PC-3 (cell line): ENCODE data around the gene ABHD12B. TPM values are rescaled to one million over a fixed set of nuclear protein-coding genes. Genes with fewer than 3 reads are reported as not detected.

Source experiments
- ATAC-seq: fragments of 200-7000 bp; cut with Tn5 transposase; 2 replicates; pipeline ENCODE4 v1.9.1; 2020; ENCODE audit warnings: mild to moderate bottlenecking, moderate library complexity
- BruUV-seq: library from RNA; stranded (reverse); fragments of 400-500 nt; replicated peaks from 2 replicates; lab custom pipeline; 2021; lab: Mats Ljungman, UMichigan
- CTCF ChIA-PET: fragments of 300-600 bp; sonication (Branson Sonifier 250); formaldehyde crosslinking; loops from one replicate; lab custom pipeline; 2022; ENCODE audit warnings: antibody characterized with exemption; lab: Charles Lee
- POLR2A ChIA-PET: fragments of 300-600 bp; sonication (Branson Sonifier 250); formaldehyde crosslinking; loops from one replicate; lab custom pipeline; 2022; ENCODE audit warnings: antibody characterized with exemption; ENCODE audit not compliant: unreplicated experiment; lab: Charles Lee
- DNase-seq: peaks from one replicate; pipeline ENCODE4 v3.0.0-alpha.2; 2015
- H2AFZ ChIP-seq: fragments of 300-600 bp; sonication (generic); 2 replicates; pipeline ENCODE4 v1.6.0; 2016; ENCODE audit warnings: antibody characterized with exemption, low read length
- H3F3A ChIP-seq: fragments of 300-600 bp; sonication (generic); one replicate; pipeline ENCODE4 v1.6.0; 2017; ENCODE audit warnings: antibody characterized with exemption, low read length, control low read depth, mild to moderate bottlenecking; ENCODE audit not compliant: unreplicated experiment
- H3K27ac ChIP-seq: fragments of 300-600 bp; sonication (generic); 2 replicates; pipeline ENCODE4 v1.5.1; 2016; ENCODE audit warnings: mild to moderate bottlenecking, low read length
- H3K27me3 ChIP-seq: fragments of 300-600 bp; sonication (generic); 2 replicates; pipeline ENCODE4 v1.6.1; 2016; ENCODE audit warnings: low read length, mixed read lengths
- H3K36me3 ChIP-seq: fragments of 300-600 bp; sonication (generic); 2 replicates; pipeline ENCODE4 v1.6.1; 2016; ENCODE audit warnings: low read depth, mixed run types, low read length, mixed read lengths
- H3K4me1 ChIP-seq: fragments of 300-600 bp; sonication (generic); 2 replicates; pipeline ENCODE4 v1.5.1; 2016; ENCODE audit warnings: low read length; ENCODE audit not compliant: insufficient read depth
- H3K4me2 ChIP-seq: fragments of 300-600 bp; sonication (generic); 2 replicates; pipeline ENCODE4 v1.6.0; 2016; ENCODE audit warnings: low read length
- H3K4me3 ChIP-seq: fragments of 300-600 bp; sonication (generic); 2 replicates; pipeline ENCODE4 v1.5.1; 2016; ENCODE audit warnings: mild to moderate bottlenecking, low read length, mixed read lengths
- H3K79me2 ChIP-seq: fragments of 300-600 bp; sonication (generic); 2 replicates; pipeline ENCODE4 v1.6.1; 2017; ENCODE audit warnings: low read length, mixed read lengths
- H3K9ac ChIP-seq: fragments of 300-600 bp; sonication (generic); 2 replicates; pipeline ENCODE4 v1.6.0; 2016; ENCODE audit warnings: mild to moderate bottlenecking, low read length
- H3K9me2 ChIP-seq: fragments of 300-600 bp; sonication (generic); replicated peaks from 2 replicates; pipeline ENCODE4 v1.6.1; 2016; ENCODE audit warnings: mixed run types, low read length, mixed read lengths
- H3K9me3 ChIP-seq: fragments of 300-600 bp; sonication (generic); 2 replicates; pipeline ENCODE4 v1.6.1; 2016; ENCODE audit warnings: low read length, mixed read lengths
- H4K20me1 ChIP-seq: fragments of 300-600 bp; sonication (generic); 2 replicates; pipeline ENCODE4 v1.6.1; 2016; ENCODE audit warnings: low read length, mixed read lengths
- EZH2 ChIP-seq: fragments of 300-600 bp; sonication (generic); IDR thresholded peaks from one replicate; pipeline ENCODE4 v1.6.1; 2017; ENCODE audit warnings: antibody characterized with exemption, mild to moderate bottlenecking, low read length; ENCODE audit not compliant: unreplicated experiment
- EZH2phosphoT487 ChIP-seq: fragments of 300-600 bp; sonication (generic); IDR thresholded peaks from 2 replicates; pipeline ENCODE4 v1.6.1; 2018; ENCODE audit warnings: mild to moderate bottlenecking, antibody characterized with exemption, low read length, borderline replicate concordance
- intact Hi-C: fragments of 100-400 bp; cut with micrococcal nuclease; formaldehyde crosslinking; loops from 2 replicates; pipeline ENCODE4 v1.9.0; 2023
- total RNA-seq: library from RNA; depleted of rRNA; stranded (reverse); fragments of >200 nt; gene quantifications from 2 replicates; pipeline ENCODE4 v1.2.3, GENCODE V29; 2014; rRNA removed
- TF ChIP-seq, protein P1 (sequence below): fragments of 300-600 bp; sonication (generic); conservative IDR thresholded peaks from 2 replicates; pipeline ENCODE4 v1.5.1; 2017; ENCODE audit warnings: antibody characterized with exemption, low read depth, mild to moderate bottlenecking, low read length

The ABHD12B gene
- total RNA-seq, 1 experiment from 2014 or later: not detected

GRCh38 chr14:50953502-50953901, 81.6 kb downstream of the ABHD12B start:
- Histone ChIP-seq H2AFZ (no peak overlapping the region), H3K4me3 (no peak overlapping the region), H3K9me2 (no peaks in the 10 kb centered on the region), H3K4me2 (no peak overlapping the region), H3K9ac (no peak overlapping the region), H3F3A (peaks cover 6% of the 10 kb centered on the region), H3K36me3 (no peaks in the 10 kb centered on the region), H3K4me1 (peaks cover 19% of the 10 kb centered on the region), H3K27ac (no peak overlapping the region), H3K9me3 (no peaks in the 10 kb centered on the region), H3K27me3 (no peaks in the 10 kb centered on the region), H3K79me2 (no peaks in the 10 kb centered on the region), H4K20me1 (no peaks in the 10 kb centered on the region)
- POLR2A ChIA-PET: no interaction called here
- no peak for DNase-seq
- ATAC-seq: no peak
- TF ChIP-seq EZH2phosphoT487 (no peak), EZH2 (no peak)
- TF ChIP-seq, protein P1, sequence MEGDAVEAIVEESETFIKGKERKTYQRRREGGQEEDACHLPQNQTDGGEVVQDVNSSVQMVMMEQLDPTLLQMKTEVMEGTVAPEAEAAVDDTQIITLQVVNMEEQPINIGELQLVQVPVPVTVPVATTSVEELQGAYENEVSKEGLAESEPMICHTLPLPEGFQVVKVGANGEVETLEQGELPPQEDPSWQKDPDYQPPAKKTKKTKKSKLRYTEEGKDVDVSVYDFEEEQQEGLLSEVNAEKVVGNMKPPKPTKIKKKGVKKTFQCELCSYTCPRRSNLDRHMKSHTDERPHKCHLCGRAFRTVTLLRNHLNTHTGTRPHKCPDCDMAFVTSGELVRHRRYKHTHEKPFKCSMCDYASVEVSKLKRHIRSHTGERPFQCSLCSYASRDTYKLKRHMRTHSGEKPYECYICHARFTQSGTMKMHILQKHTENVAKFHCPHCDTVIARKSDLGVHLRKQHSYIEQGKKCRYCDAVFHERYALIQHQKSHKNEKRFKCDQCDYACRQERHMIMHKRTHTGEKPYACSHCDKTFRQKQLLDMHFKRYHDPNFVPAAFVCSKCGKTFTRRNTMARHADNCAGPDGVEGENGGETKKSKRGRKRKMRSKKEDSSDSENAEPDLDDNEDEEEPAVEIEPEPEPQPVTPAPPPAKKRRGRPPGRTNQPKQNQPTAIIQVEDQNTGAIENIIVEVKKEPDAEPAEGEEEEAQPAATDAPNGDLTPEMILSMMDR: no peak
- intact Hi-C loops: loop anchor here (10.0 kb wide), 1 partner anchor 831 kb away; no protein-coding TSS in a partner anchor
- CTCF ChIA-PET: interaction anchor here (0.6 kb wide), 1 partner anchor 93 kb away, joined by 4 read pairs; no protein-coding TSS in a partner anchor
- no TSS peak for BruUV-seq

Other genes with a start within 250 kb of the ABHD12B start
- 66.2 and 87.1 TPM in 2 replicates for gene SAV1, start 203.7 kb upstream of the ABHD12B start, total RNA-seq
- 34.3 and 40.1 TPM in 2 replicates for gene NIN, start 40.9 kb upstream of the ABHD12B start, total RNA-seq
- 163 and 174 TPM in 2 replicates for gene PYGL, start 72.4 kb downstream of the ABHD12B start, total RNA-seq
- 2.5 and 2.6 TPM in 2 replicates for gene TRIM9, start 223.1 kb downstream of the ABHD12B start, total RNA-seq